Activated T-helper 1 cell treated with anti-CD3 and anti-CD28 coated beads, Interleukin-12 subunit alpha, Interleukin-12 subunit beta, Interleukin-2, Interleukin-4 antibody, amounts not matched to agents 30 ng/mL and 10 ng/mL and 1 ng/mL, durations not matched to agents 14 hours and 24 hours and 36 hours (primary cell): ENCODE measurements around the gene SIL1. TPM values are rescaled to one million over a fixed set of nuclear protein-coding genes. Genes with fewer than 3 reads are reported as not detected.

Experiments
- DNase-seq: peaks from one replicate; pipeline ENCODE4 v3.0.0; 2021; ENCODE audit warnings: low spot score
- H3K27ac Mint-ChIP-seq: one replicate; pipeline ENCODE4 v1.8.0; 2021; ENCODE audit warnings: mild to moderate bottlenecking, mixed read lengths
- H3K27me3 Mint-ChIP-seq: one replicate; pipeline ENCODE4 v1.8.0; 2022; ENCODE audit warnings: mild to moderate bottlenecking, moderate library complexity, mixed read lengths; ENCODE audit not compliant: insufficient read depth
- H3K36me3 Mint-ChIP-seq: one replicate; pipeline ENCODE4 v1.8.0; 2021; ENCODE audit warnings: low read depth, mixed read lengths
- H3K4me1 Mint-ChIP-seq: one replicate; pipeline ENCODE4 v1.8.0; 2021; ENCODE audit warnings: low read depth, mixed read lengths
- H3K4me3 Mint-ChIP-seq: one replicate; pipeline ENCODE4 v1.8.0; 2021; ENCODE audit warnings: mild to moderate bottlenecking, moderate library complexity, mixed read lengths
- H3K9me3 Mint-ChIP-seq: one replicate; pipeline ENCODE4 v1.8.0; 2021; ENCODE audit warnings: mixed read lengths
- intact Hi-C: fragments of 100-400 bp; cut with micrococcal nuclease; formaldehyde crosslinking; loops from one replicate; pipeline ENCODE4 v1.15.1; 2024
- total RNA-seq: library from RNA; stranded (reverse); gene quantifications from 2 replicates; pipeline ENCODE4 v1.2.3, GENCODE V29; 2022

Gene SIL1
- total RNA-seq, 1 donor from 2014 or later: 28.6 TPM

- Mint-ChIP-seq H3K4me3 (no peak overlapping the region), H3K4me1 (no peaks in the 10 kb centered on the region), H3K27me3 (peaks cover 4% of the 10 kb centered on the region), H3K27ac (no peak overlapping the region), H3K36me3 (no peaks in the 10 kb centered on the region), H3K9me3 (no peaks in the 10 kb centered on the region)
- intact Hi-C loops: no loop called here
- no peak for DNase-seq
These were observed 93.4 kb downstream of the SIL1 start for GRCh38 chr5:139104577-139105276.

GRCh38 chr5:139103762-139104161 is 94.4 kb downstream of the SIL1 start:
- DNase-seq: no peak
- H3K27ac Mint-ChIP-seq: no peak overlapping the region
- no peaks in the 10 kb centered on the region for H3K36me3 Mint-ChIP-seq
- H3K4me1 Mint-ChIP-seq: no peaks in the 10 kb centered on the region
- no peak overlapping the region for H3K4me3 Mint-ChIP-seq
- H3K27me3 Mint-ChIP-seq: no peaks in the 10 kb centered on the region
- intact Hi-C loops: no loop called here
- H3K9me3 Mint-ChIP-seq: no peaks in the 10 kb centered on the region

- no peak for DNase-seq
- Mint-ChIP-seq H3K36me3 (no peaks in the 10 kb centered on the region), H3K4me1 (no peaks in the 10 kb centered on the region), H3K9me3 (no peaks in the 10 kb centered on the region), H3K27me3 (no peaks in the 10 kb centered on the region), H3K4me3 (no peak overlapping the region), H3K27ac (no peak overlapping the region)
- intact Hi-C loops: no loop called here
These were observed 97.3 kb downstream of the SIL1 start for GRCh38 chr5:139100825-139101224.

GRCh38 chr5:139094154-139095131 is 103.7 kb downstream of the SIL1 start:
- intact Hi-C loops: no loop called here
- no peaks in the 10 kb centered on the region for H3K36me3 Mint-ChIP-seq
- no peak for DNase-seq
- H3K9me3 Mint-ChIP-seq: no peaks in the 10 kb centered on the region
- peak overlapping the region; percentile 53 for H3K27ac Mint-ChIP-seq
- peaks cover 15% of the 10 kb centered on the region for H3K4me1 Mint-ChIP-seq
- no peak overlapping the region for H3K4me3 Mint-ChIP-seq
- H3K27me3 Mint-ChIP-seq: no peaks in the 10 kb centered on the region

GRCh38 chr5:139092741-139093343 is 105.3 kb downstream of the SIL1 start:
- Mint-ChIP-seq H3K9me3 (no peaks in the 10 kb centered on the region), H3K4me3 (no peak overlapping the region), H3K27me3 (no peaks in the 10 kb centered on the region), H3K27ac (no peak overlapping the region), H3K4me1 (peaks cover 20% of the 10 kb centered on the region), H3K36me3 (no peaks in the 10 kb centered on the region)
- intact Hi-C loops: no loop called here
- DNase-seq: no peak

- intact Hi-C loops: no loop called here
These were observed 106.6 kb downstream of the SIL1 start for GRCh38 chr5:139091439-139092156.

GRCh38 chr5:139090581-139090980 is 107.6 kb downstream of the SIL1 start:
- H3K4me3 Mint-ChIP-seq: no peak overlapping the region
- no peak for DNase-seq
- H3K36me3 Mint-ChIP-seq: no peaks in the 10 kb centered on the region
- H3K27ac Mint-ChIP-seq: no peak overlapping the region
- H3K4me1 Mint-ChIP-seq: peaks cover 24% of the 10 kb centered on the region
- intact Hi-C loops: no loop called here
- H3K9me3 Mint-ChIP-seq: no peaks in the 10 kb centered on the region
- H3K27me3 Mint-ChIP-seq: no peaks in the 10 kb centered on the region

More at GRCh38 chr5:139091439-139092156, 106.6 kb downstream of the SIL1 start:
- Mint-ChIP-seq H3K36me3 (no peaks in the 10 kb centered on the region), H3K9me3 (no peaks in the 10 kb centered on the region), H3K4me1 (peaks cover 24% of the 10 kb centered on the region), H3K27ac (no peak overlapping the region), H3K4me3 (no peak overlapping the region), H3K27me3 (no peaks in the 10 kb centered on the region)
- no peak for DNase-seq

- H3K9me3 Mint-ChIP-seq: no peaks in the 10 kb centered on the region
- no peak overlapping the region for H3K27ac Mint-ChIP-seq
- intact Hi-C loops: no loop called here
- H3K27me3 Mint-ChIP-seq: no peaks in the 10 kb centered on the region
- H3K4me3 Mint-ChIP-seq: no peak overlapping the region
- H3K4me1 Mint-ChIP-seq: peaks cover 8% of the 10 kb centered on the region
- no peaks in the 10 kb centered on the region for H3K36me3 Mint-ChIP-seq
- DNase-seq: no peak
These were observed 110.1 kb downstream of the SIL1 start for GRCh38 chr5:139088024-139088423.

- Mint-ChIP-seq H3K4me1 (peaks cover 5% of the 10 kb centered on the region), H3K27me3 (no peaks in the 10 kb centered on the region), H3K9me3 (no peaks in the 10 kb centered on the region), H3K36me3 (no peaks in the 10 kb centered on the region), H3K27ac (no peak overlapping the region), H3K4me3 (no peak overlapping the region)
- intact Hi-C loops: no loop called here
- no peak for DNase-seq
These were observed 115.2 kb downstream of the SIL1 start for GRCh38 chr5:139082813-139083498.

GRCh38 chr5:139079991-139080610 is 118.1 kb downstream of the SIL1 start:
- no peaks in the 10 kb centered on the region for H3K36me3 Mint-ChIP-seq
- peaks cover 4% of the 10 kb centered on the region for H3K27me3 Mint-ChIP-seq
- no peaks in the 10 kb centered on the region for H3K9me3 Mint-ChIP-seq
- intact Hi-C loops: no loop called here
- H3K4me1 Mint-ChIP-seq: no peaks in the 10 kb centered on the region
- H3K27ac Mint-ChIP-seq: no peak overlapping the region
- no peak for DNase-seq
- H3K4me3 Mint-ChIP-seq: no peak overlapping the region

- Mint-ChIP-seq H3K27me3 (peaks cover 4% of the 10 kb centered on the region), H3K36me3 (no peaks in the 10 kb centered on the region), H3K4me3 (no peak overlapping the region), H3K27ac (no peak overlapping the region), H3K9me3 (no peaks in the 10 kb centered on the region), H3K4me1 (no peaks in the 10 kb centered on the region)
- intact Hi-C loops: no loop called here
- no peak for DNase-seq
These were observed 118.8 kb downstream of the SIL1 start for GRCh38 chr5:139079225-139079990.
